Tibial nerve (tissue), 4 donors: ENCODE measurements around the gene ARID1B.

Experiments used
- CTCF ChIP-seq, 5 experiments: fragments of 200-600 bp in 3 of 5; fragments of 450-650 bp in 2 of 5; sonication (generic) in 3 of 5; IDR thresholded peaks; one replicate each; pipeline ENCODE4 v1.5.1; 2016 to 2019; ENCODE audit warnings: antibody characterized with exemption in 5 of 5, mild to moderate bottlenecking in 3 of 5, moderate library complexity in 2 of 5
- EP300 ChIP-seq, 2 donors: sonication (generic); formaldehyde crosslinking; IDR thresholded peaks; one replicate each; pipeline ENCODE4 v1.6.1; 2017; ENCODE audit warnings: antibody characterized with exemption in 2 of 2, mild to moderate bottlenecking in 1 of 2
- POLR2A ChIP-seq, 2 donors: fragments of 450-650 bp; IDR thresholded peaks; one replicate each; pipeline ENCODE4 v1.6.1; 2017; ENCODE audit warnings: antibody characterized with exemption in 2 of 2, mild to moderate bottlenecking in 2 of 2, moderate library complexity in 2 of 2

- TF ChIP-seq CTCF (IDR thresholded peaks at IDR 0.05) (no peak), POLR2A (IDR thresholded peaks at IDR 0.05) (no peak), EP300 (IDR thresholded peaks at IDR 0.05) (no peak)
Measured at GRCh38 chr6:156839129-156839528, 62.0 kb downstream of the ARID1B start.
